Loucy (cell line): ENCODE data around the gene SYNE3.

Experiments used
- CTCF ChIP-seq: fragments of 200-600 bp; sonication (generic); conservative IDR thresholded peaks from 2 replicates; pipeline ENCODE4 v1.5.1; 2014; ENCODE audit warnings: mild to moderate bottlenecking, antibody characterized with exemption, low read length
- EZH2phosphoT487 ChIP-seq: fragments of 200-600 bp; IDR thresholded peaks from 2 replicates; pipeline ENCODE4 v1.6.1; 2018; ENCODE audit warnings: antibody characterized with exemption, mild to moderate bottlenecking, moderate library complexity, borderline replicate concordance

DNA sequence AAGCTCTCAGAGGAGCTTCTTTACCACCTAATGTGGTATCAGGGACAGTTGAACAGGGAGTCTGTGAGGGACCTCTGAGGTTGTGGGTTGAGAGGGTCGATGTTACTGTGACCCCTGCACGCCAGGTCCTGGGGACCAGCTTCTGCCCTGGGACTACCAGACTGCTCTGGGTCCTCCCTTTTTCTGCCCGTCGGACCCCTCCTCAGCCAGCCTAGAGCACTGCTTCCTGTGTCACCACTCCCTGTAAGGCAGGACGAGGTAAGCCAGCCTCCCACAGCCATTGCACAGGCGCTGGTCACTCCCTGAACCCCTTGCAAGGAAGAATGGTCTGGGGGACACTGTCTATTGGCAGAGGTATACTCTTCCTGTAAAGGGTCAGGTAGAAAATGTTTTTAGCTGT, 38.1 kb downstream of the SYNE3 start:
- TF ChIP-seq CTCF, result no peak
- TF ChIP-seq EZH2phosphoT487, result no peak
